GM12878 (cell line): ENCODE data around the gene DUS2. TPM values are rescaled to one million over a fixed set of nuclear protein-coding genes. Genes with fewer than 3 reads are reported as not detected.
A peak's percentile ranks its signal among the peaks of the same experiment; 100 is the strongest.

Source experiments
- ATAC-seq: fragments of 200-7000 bp; cut with Tn5 transposase; 3 replicates; pipeline ENCODE4 v1.9.1; 2020; ENCODE audit warnings: mild to moderate bottlenecking, moderate library complexity
- BruUV-seq: library from RNA; stranded (reverse); fragments of 400-500 nt; replicated peaks from 2 replicates; lab custom pipeline; 2021; lab: Mats Ljungman, UMichigan
- CTCF ChIA-PET: fragments of 300-600 bp; sonication (Branson Sonifier 250); formaldehyde crosslinking; extraction: SDS; loops from one replicate; lab custom pipeline; 2021; ENCODE audit warnings: inconsistent platforms; lab: Yijun Ruan, JAX
- POLR2A ChIA-PET: fragments of 350-600 bp; formaldehyde crosslinking; extraction: SDS; loops from one replicate; lab custom pipeline; 2021; ENCODE audit warnings: inconsistent platforms; lab: Charles Lee
- RAD21 ChIA-PET: fragments of 300-600 bp; sonication (Branson Sonifier 250); formaldehyde crosslinking; loops from one replicate; lab custom pipeline; 2023; ENCODE audit warnings: antibody characterized with exemption; ENCODE audit not compliant: unreplicated experiment; lab: Charles Lee
- SMC1A ChIA-PET: fragments of 300-600 bp; sonication (Branson Sonifier 250); formaldehyde crosslinking; loops from one replicate; lab custom pipeline; 2023; ENCODE audit not compliant: unreplicated experiment, uncharacterized antibody; lab: Charles Lee
- DNase-seq: peaks from one replicate; pipeline ENCODE4 v3.0.0-alpha.2; 2011; ENCODE audit warnings: low read depth, low spot score
- FAIRE-seq: peaks from 3 replicates; lab custom pipeline; 2011; peaks lifted over from hg19 to GRCh38; lab: Jason Lieb, UNC
- H2AFZ ChIP-seq: 2 replicates; pipeline ENCODE4 v1.6.0; 2011; ENCODE audit warnings: low read depth, low read length, control low read depth; ENCODE audit not compliant: control insufficient read depth
- H3K27ac ChIP-seq: 2 replicates; pipeline ENCODE4 v1.5.1; 2011; ENCODE audit warnings: control low read depth; ENCODE audit not compliant: control insufficient read depth, insufficient read depth
- H3K27me3 ChIP-seq, 2 experiments: replicated peaks in 1 of 2; 2 replicates each; pipeline versions ENCODE4 v1.6.0 to v1.6.1; 2011; ENCODE audit warnings: low read length in 1 of 2; ENCODE audit not compliant: control insufficient read depth in 2 of 2, insufficient read depth in 2 of 2
- H3K36me3 ChIP-seq, 2 experiments: 2 replicates each; pipeline ENCODE4 v1.5.1; 2011; ENCODE audit warnings: low read length in 1 of 2; ENCODE audit not compliant: control insufficient read depth in 2 of 2, insufficient read depth in 2 of 2
- H3K4me1 ChIP-seq: 2 replicates; pipeline ENCODE4 v1.6.1; 2011; ENCODE audit warnings: mild to moderate bottlenecking, low read length, moderate library complexity, mixed read lengths; ENCODE audit not compliant: control insufficient read depth, insufficient read depth
- H3K4me2 ChIP-seq: 2 replicates; pipeline ENCODE4 v1.6.0; 2011; ENCODE audit warnings: control low read depth; ENCODE audit not compliant: control insufficient read depth, insufficient read depth
- H3K4me3 ChIP-seq: fragments of 200-600 bp; sonication (generic); 2 replicates; pipeline ENCODE4 v1.5.1; 2016
- H3K79me2 ChIP-seq: 2 replicates; pipeline ENCODE4 v1.6.0; 2011; ENCODE audit warnings: low read length; ENCODE audit not compliant: control insufficient read depth, insufficient read depth
- H3K9ac ChIP-seq: 2 replicates; pipeline ENCODE4 v1.8.0; 2011; ENCODE audit warnings: low read length, control low read depth, mixed read lengths; ENCODE audit not compliant: control insufficient read depth, insufficient read depth
- H3K9me3 ChIP-seq: replicated peaks from 3 replicates; pipeline ENCODE4 v1.5.1; 2011; ENCODE audit warnings: mild to moderate bottlenecking, low read length; ENCODE audit not compliant: control insufficient read depth, insufficient read depth
- H4K20me1 ChIP-seq: 2 replicates; pipeline ENCODE4 v1.6.0; 2011; ENCODE audit not compliant: control insufficient read depth, insufficient read depth
- ATF7 ChIP-seq: fragments of 450-650 bp; IDR thresholded peaks from 2 replicates; pipeline ENCODE4 v1.6.1; 2016; ENCODE audit warnings: low read depth, mild to moderate bottlenecking
- BHLHE40 ChIP-seq, 2 experiments: fragments of 450-650 bp in 1 of 2; IDR thresholded peaks; 2 replicates each; pipeline ENCODE4 v1.6.1; 2011 to 2017; ENCODE audit warnings: low read depth in 2 of 2, borderline replicate concordance in 1 of 2, improper control_type of control experiment in 1 of 2, low read length in 1 of 2, mild to moderate bottlenecking in 1 of 2
- DPF2 ChIP-seq: fragments of 450-650 bp; IDR thresholded peaks from 2 replicates; pipeline ENCODE4 v1.6.1; 2017; ENCODE audit warnings: mild to moderate bottlenecking
- EED ChIP-seq: sonication (generic); IDR thresholded peaks from 2 replicates; pipeline ENCODE4 v1.6.1; 2016; ENCODE audit warnings: antibody characterized with exemption, low read depth
- EGR1 ChIP-seq, 2 experiments: IDR thresholded peaks; 1 replicate in 1 of 2; 2 replicates in 1 of 2; pipeline ENCODE4 v1.6.1; 2011 to 2012; ENCODE audit warnings: low read depth in 2 of 2, low read length in 2 of 2, borderline replicate concordance in 1 of 2, mild to moderate bottlenecking in 1 of 2, moderate library complexity in 1 of 2
- EP300 ChIP-seq, 2 experiments: fragments of 150-350 bp in 1 of 2; IDR thresholded peaks; 2 replicates each; pipeline ENCODE4 v1.6.1; 2011 to 2012; ENCODE audit warnings: low read depth in 2 of 2, low read length in 2 of 2, borderline replicate concordance in 1 of 2, improper control_type of control experiment in 1 of 2, inconsistent platforms in 1 of 2; ENCODE audit not compliant: control insufficient read depth in 1 of 2
- IKZF1 ChIP-seq: fragments of 450-650 bp; conservative IDR thresholded peaks from 2 replicates; pipeline ENCODE4 v1.6.1; 2017; ENCODE audit warnings: antibody characterized with exemption, mild to moderate bottlenecking
- IKZF2 ChIP-seq, 2 experiments: fragments of 450-650 bp; IDR thresholded peaks; 2 replicates each; pipeline ENCODE4 v1.6.1; 2017; ENCODE audit warnings: mild to moderate bottlenecking in 2 of 2, moderate library complexity in 2 of 2
- JUNB ChIP-seq: IDR thresholded peaks from 2 replicates; pipeline ENCODE4 v1.6.1; 2016; ENCODE audit warnings: antibody characterized with exemption, mild to moderate bottlenecking
- NR2F1 ChIP-seq: fragments of 450-650 bp; conservative IDR thresholded peaks from 2 replicates; pipeline ENCODE4 v1.6.1; 2017; ENCODE audit warnings: mild to moderate bottlenecking
- POLR2AphosphoS5 ChIP-seq: IDR thresholded peaks from 2 replicates; pipeline ENCODE4 v1.6.1; 2011; ENCODE audit warnings: mild to moderate bottlenecking, low read length, inconsistent platforms
- RCOR1 ChIP-seq: conservative IDR thresholded peaks from 2 replicates; pipeline ENCODE4 v1.6.1; 2012; ENCODE audit warnings: low read depth, low read length, improper control_type of control experiment
- RUNX3 ChIP-seq: IDR thresholded peaks from 2 replicates; pipeline ENCODE4 v1.6.1; 2012; ENCODE audit warnings: low read length, inconsistent platforms
- SPI1 ChIP-seq: IDR thresholded peaks from 2 replicates; pipeline ENCODE4 v1.6.1; 2011; ENCODE audit warnings: low read depth, mild to moderate bottlenecking, low read length, moderate library complexity, borderline replicate concordance; ENCODE audit not compliant: insufficient read depth
- ZNF207 ChIP-seq: fragments of 450-650 bp; IDR thresholded peaks from 2 replicates; pipeline ENCODE4 v1.6.1; 2014; ENCODE audit warnings: antibody characterized with exemption, mild to moderate bottlenecking, borderline replicate concordance
- ZNF217 ChIP-seq: fragments of 450-650 bp; IDR thresholded peaks from 2 replicates; pipeline ENCODE4 v1.6.1; 2017; ENCODE audit warnings: antibody characterized with exemption, mild to moderate bottlenecking
- WGBS: methylation state at CpG from one replicate; pipeline ENCODE4 v1.1.6; 2016; ENCODE audit warnings: low lambda C conversion rate; ENCODE audit not compliant: insufficient replicate concordance, insufficient coverage; ENCODE audit errors: missing lambda C conversion rate; 5-methylcytosine and 5-hydroxymethylcytosine counted together
- in situ Hi-C: fragments of 300-500 bp; cut with MboI; formaldehyde crosslinking; loops from 9 replicates; pipeline ENCODE4 v1.14.3; 2018; ENCODE audit warnings: mixed read lengths
- intact Hi-C: fragments of 100-400 bp; cut with micrococcal nuclease; formaldehyde crosslinking; loops from one replicate; pipeline ENCODE4 v1.14.2; 2022; ENCODE audit not compliant: unreplicated experiment
- polyA plus RNA-seq, 11 experiments: library from polyadenylated mRNA; depleted of rRNA in 4 of 11; unstranded in 6 of 11; stranded (reverse) in 5 of 11; fragments of >200 nt; fragmentation: Nextera tagmentation in 4 of 11; fragmentation: Illumina TruSeq in 1 of 11; extraction: Ambion mirVana in 4 of 11; extraction: Trizol in 1 of 11; gene quantifications; 1 replicate in 1 of 11; 2 replicates in 10 of 11; pipeline versions ENCODE4 v1.2.1 to v1.2.3, GENCODE V29; 2011 to 2016; ENCODE audit warnings: inconsistent platforms in 2 of 11, missing spikeins in 2 of 11, low read depth in 1 of 11
- total RNA-seq, 4 experiments: library from RNA; depleted of rRNA in 3 of 4; stranded (reverse); fragments of >200 nt in 3 of 4; fragmentation: Illumina TruSeq in 1 of 4; extraction: Trizol in 1 of 4; gene quantifications; 2 replicates each; pipeline versions ENCODE4 v1.2.1 to v1.2.3, GENCODE V29; 2013 to 2021
- TF ChIP-seq, protein P1 (sequence below): fragments of 450-650 bp; formaldehyde crosslinking; IDR thresholded peaks from 2 replicates; pipeline ENCODE4 v1.5.0; 2022; ENCODE audit warnings: mild to moderate bottlenecking, missing genetic modification characterization
- TF ChIP-seq, protein P2 (sequence below): fragments of 450-650 bp; IDR thresholded peaks from 2 replicates; pipeline ENCODE4 v1.6.1; 2017; ENCODE audit warnings: low read depth, mild to moderate bottlenecking, moderate library complexity

Gene DUS2
- total and polyA plus RNA-seq, 10 of the 15 experiments (the other 5 are each of a cell fraction or from before 2014, with no cell fraction given) = 4.8 to 32.3 (median 25.5) TPM

DNA sequence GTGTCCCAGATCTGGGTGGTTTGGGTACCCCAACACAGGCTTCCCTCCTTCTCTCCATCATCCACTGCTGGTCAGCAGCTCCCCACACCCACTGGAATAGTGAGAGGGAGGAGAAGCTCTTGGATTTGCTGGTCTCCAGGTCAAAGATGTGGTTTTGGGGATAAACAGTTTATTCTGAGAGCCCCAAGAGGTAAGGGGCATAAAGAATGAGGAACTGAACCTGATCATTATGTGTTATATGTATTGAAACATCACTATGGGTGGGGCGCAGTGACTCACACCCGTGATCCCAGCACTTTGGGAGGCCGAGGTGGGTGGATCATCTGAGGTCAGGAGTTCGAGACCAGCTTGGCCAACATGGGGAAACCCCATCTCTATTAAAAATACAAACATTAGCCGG, 27.7 kb upstream of the DUS2 start:
- CTCF ChIA-PET = interaction anchor here (0.6 to 2.3 kb wide), 10 partner anchors 9 to 277 kb away, joined by 3 to 11 read pairs (median 4); no protein-coding TSS in a partner anchor
- intact Hi-C loops (no loop called here), in situ Hi-C loops (no loop called here)
- DNase-seq = no peak
- ATAC-seq = peak; percentile 19
- Histone ChIP-seq H3K4me2 (0 out of 2 replicates have a peak overlapping the region, but pooled peaks have one; percentile 7), H3K27ac (no peak overlapping the region), H3K36me3 (no peaks in the 10 kb centered on the region), H3K9me3 (no peaks in the 10 kb centered on the region), H3K4me3 (no peak overlapping the region), H3K9ac (no peak overlapping the region), H3K79me2 (no peaks in the 10 kb centered on the region), H3K4me1 (peaks cover 45% of the 10 kb centered on the region), H4K20me1 (no peaks in the 10 kb centered on the region), H3K27me3 (no peaks in the 10 kb centered on the region), H2AFZ (no peak overlapping the region)
- TF ChIP-seq, protein P1, sequence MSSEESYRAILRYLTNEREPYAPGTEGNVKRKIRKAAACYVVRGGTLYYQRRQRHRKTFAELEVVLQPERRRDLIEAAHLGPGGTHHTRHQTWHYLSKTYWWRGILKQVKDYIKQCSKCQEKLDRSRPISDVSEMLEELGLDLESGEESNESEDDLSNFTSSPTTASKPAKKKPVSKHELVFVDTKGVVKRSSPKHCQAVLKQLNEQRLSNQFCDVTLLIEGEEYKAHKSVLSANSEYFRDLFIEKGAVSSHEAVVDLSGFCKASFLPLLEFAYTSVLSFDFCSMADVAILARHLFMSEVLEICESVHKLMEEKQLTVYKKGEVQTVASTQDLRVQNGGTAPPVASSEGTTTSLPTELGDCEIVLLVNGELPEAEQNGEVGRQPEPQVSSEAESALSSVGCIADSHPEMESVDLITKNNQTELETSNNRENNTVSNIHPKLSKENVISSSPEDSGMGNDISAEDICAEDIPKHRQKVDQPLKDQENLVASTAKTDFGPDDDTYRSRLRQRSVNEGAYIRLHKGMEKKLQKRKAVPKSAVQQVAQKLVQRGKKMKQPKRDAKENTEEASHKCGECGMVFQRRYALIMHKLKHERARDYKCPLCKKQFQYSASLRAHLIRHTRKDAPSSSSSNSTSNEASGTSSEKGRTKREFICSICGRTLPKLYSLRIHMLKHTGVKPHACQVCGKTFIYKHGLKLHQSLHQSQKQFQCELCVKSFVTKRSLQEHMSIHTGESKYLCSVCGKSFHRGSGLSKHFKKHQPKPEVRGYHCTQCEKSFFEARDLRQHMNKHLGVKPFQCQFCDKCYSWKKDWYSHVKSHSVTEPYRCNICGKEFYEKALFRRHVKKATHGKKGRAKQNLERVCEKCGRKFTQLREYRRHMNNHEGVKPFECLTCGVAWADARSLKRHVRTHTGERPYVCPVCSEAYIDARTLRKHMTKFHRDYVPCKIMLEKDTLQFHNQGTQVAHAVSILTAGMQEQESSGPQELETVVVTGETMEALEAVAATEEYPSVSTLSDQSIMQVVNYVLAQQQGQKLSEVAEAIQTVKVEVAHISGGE (CRISPR knock-in tag) = no peak
- TF ChIP-seq BHLHE40 (IDR thresholded peaks at IDR 0.05; ENCODE audit: borderline replicate concordance in 1 of 2, low read depth in 2 of 2, low read length in 1 of 2) (peak in 1 of 2 experiments; percentile 63; a peak in 1 of 4 replicates), EGR1 (IDR thresholded peaks at IDR 0.05; ENCODE audit: borderline replicate concordance in 1 of 2, low read depth in 2 of 2, low read length in 2 of 2) (0 out of 3 replicates have a peak, but pooled peaks of 1 of the 2 experiments have one; percentile 38), IKZF2 (IDR thresholded peaks at IDR 0.05) (peak; percentile 60 to 67), EP300 (IDR thresholded peaks at IDR 0.05; ENCODE audit: borderline replicate concordance in 1 of 2, control insufficient read depth in 1 of 2, low read depth in 2 of 2, low read length in 2 of 2) (0 out of 4 replicates have a peak, but pooled peaks of 1 of the 2 experiments have one; percentile 29), RCOR1 (no peak), SPI1 (peak; percentile 91), IKZF1 (peak; percentile 51; the same call in 1 of the 2 replicates), NR2F1 (peak; percentile 37; the same call in 1 of the 2 replicates), RUNX3 (peak; percentile 71), EED (peak; percentile 74), POLR2AphosphoS5 (no peak), ATF7 (peak; percentile 29; the same call in 1 of the 2 replicates), DPF2 (peak; percentile 35; the same call in 1 of the 2 replicates), ZNF207 (no peak), JUNB (0 out of 2 replicates have a peak, but pooled peaks have one; percentile 6), ZNF217 (peak; percentile 82)
- TF ChIP-seq, protein P2, sequence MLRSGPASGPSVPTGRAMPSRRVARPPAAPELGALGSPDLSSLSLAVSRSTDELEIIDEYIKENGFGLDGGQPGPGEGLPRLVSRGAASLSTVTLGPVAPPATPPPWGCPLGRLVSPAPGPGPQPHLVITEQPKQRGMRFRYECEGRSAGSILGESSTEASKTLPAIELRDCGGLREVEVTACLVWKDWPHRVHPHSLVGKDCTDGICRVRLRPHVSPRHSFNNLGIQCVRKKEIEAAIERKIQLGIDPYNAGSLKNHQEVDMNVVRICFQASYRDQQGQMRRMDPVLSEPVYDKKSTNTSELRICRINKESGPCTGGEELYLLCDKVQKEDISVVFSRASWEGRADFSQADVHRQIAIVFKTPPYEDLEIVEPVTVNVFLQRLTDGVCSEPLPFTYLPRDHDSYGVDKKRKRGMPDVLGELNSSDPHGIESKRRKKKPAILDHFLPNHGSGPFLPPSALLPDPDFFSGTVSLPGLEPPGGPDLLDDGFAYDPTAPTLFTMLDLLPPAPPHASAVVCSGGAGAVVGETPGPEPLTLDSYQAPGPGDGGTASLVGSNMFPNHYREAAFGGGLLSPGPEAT = peak; percentile 46
- SMC1A ChIA-PET = interaction anchor here (0.7 to 1.7 kb wide), 3 partner anchors 11 to 112 kb away, joined by 3 to 5 read pairs (median 3); partner anchors contain the start of gene DPEP2NB
- no peak for FAIRE-seq
- no TSS peak for BruUV-seq
- POLR2A ChIA-PET = interaction anchor here (0.5 to 0.8 kb wide), 2 partner anchors 9 to 55 kb away, joined by 3 to 6 read pairs; no protein-coding TSS in a partner anchor
- 9% methylated on average over 5 of the region's 5 CpGs for WGBS
- RAD21 ChIA-PET = interaction anchor here (0.9 kb wide), 1 partner anchor 10 kb away, joined by 3 read pairs; no protein-coding TSS in a partner anchor
